Globus pallidus (tissue), 1 donor: Measurements from ENCODE around the gene CD8A.

Experiments
- DNase-seq: peaks from one replicate; pipeline ENCODE4 v3.0.0-alpha.2; 2015; ENCODE audit warnings: low spot score

CD8A gene

DNA sequence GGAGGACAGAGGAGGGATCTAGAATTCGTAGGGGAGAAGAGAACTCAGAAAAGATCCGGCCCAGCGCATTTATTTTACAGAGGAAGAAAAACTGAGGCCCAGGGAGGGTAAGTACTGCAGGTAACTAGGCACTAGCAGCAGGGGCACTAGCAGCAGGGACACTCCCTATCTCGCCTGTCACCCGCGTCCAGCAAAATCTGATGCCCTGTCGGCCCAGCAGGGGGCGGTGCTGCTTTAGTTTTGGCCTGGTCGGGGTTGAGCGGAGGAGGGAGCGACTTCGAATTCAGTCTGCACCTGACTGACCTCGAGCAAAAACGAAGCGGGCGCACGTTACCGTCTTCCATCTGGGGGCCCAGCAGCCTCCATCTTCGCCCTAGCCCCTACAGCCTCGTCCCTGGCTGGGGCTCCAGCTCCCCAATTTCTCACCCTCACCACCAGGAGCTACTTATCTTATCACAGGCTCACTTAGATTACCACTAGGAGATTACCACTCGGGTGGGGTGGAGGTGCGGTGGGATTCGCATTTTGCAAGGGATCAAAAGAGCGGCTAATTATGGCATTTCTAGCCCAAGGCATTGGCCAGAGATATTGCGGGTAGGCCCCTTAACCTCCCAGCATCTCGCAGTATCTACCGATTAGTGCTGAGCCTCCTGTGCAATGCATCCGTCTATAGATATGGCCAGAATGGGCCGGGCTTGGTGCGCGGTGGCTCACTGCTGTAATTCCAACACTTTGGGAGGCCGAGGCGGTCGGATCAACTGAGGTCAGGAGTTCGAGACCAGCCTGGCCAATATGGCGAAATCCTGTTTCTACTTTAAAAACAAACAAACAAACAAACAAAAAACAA, 17.8 kb upstream of the CD8A start:
- peak; percentile 73 for DNase-seq

DNA sequence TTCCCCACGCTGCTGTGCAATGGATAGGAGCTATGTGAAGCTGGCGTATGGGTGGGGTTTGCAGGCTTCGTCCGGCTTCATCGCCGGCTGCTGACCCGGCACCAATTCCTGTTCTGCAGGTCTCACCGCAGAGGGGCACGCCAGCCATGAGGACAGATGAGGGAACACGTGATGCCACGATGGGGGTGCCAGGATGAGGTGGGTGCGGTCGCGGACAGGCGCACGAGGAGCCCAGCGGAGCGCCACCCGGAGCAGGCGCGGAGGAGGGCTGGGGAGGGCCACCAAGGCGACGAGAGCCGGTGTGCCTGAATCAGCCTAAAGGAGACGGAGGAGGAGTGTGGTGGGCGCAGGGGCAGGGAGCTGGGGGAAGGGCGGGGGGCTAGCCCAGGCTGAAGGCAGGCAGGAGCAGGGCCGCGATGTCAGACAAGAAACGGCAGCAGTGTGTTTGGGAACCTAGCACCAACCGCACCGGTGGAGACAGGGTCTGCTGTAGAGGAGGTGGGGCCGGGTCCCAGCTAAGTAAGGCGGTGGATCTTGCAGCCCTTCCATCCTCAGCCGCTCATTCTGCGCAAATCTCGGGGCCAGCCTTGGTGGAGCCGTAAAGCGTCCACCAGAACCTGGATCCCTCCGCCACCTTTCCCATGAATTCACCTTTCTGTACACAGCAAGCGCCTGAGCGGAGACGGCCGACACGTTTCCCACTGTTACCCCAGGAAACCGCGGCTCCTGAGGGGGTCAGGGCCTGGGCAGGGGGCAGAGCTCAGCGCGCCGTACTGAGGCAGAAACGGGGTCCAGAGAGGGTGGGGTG, 17.0 kb upstream of the CD8A start:
- DNase-seq: no peak

DNA sequence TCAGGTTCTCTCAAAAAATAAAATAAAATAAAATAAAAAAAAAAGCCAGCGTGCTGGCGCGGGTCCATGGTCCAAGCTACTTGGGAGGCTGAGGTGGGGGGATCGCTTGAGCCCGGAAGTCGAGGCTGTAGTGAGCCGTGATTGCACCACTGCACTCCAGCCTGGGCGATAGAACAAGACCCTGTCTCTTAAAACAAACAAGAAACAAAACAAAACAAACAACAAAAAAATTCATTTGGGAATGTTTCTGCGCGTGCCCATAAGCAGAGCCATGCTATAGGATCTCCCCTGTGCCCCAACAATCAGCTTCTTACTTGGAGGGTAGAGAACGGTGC, 16.4 kb upstream of the CD8A start:
- no peak for DNase-seq

DNA sequence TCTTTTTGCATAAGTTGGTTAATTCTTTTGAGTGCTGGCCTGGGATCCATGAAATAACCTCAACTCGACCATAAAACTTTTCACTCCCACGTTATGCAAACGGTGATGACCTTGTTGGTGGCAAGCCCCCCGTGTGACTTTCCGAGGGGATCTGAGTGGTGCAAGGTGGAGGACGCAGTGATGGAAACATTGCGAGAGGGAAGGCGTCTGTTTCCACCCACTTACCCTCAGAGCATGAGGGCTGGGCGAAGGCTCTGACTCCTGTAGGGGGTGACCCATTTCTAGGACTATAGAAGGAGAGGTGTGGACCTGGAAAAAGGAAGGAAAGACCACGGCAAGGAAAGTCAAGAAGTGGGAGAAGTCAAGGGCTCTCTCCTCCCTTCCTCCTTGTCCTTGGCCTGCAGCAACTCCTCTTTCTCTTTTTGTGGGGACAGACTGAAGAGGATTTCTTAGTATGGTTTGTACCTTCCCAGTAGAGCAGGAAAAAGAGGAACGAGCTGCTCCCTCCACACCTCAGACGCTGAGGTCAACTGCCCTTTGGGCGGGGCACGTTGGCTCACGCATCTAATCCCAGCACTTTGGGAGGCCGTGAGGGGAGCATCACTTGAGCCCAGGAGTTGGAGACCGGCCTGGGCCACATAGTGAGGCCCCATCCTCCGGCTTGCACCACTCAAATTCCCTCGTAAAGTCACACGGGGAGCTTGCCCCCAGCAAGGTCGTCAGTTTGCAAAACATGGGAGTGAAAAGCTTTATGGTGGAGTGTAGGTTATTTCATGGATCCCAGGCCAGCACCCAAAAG, 15.5 kb upstream of the CD8A start:
- no peak for DNase-seq

DNA sequence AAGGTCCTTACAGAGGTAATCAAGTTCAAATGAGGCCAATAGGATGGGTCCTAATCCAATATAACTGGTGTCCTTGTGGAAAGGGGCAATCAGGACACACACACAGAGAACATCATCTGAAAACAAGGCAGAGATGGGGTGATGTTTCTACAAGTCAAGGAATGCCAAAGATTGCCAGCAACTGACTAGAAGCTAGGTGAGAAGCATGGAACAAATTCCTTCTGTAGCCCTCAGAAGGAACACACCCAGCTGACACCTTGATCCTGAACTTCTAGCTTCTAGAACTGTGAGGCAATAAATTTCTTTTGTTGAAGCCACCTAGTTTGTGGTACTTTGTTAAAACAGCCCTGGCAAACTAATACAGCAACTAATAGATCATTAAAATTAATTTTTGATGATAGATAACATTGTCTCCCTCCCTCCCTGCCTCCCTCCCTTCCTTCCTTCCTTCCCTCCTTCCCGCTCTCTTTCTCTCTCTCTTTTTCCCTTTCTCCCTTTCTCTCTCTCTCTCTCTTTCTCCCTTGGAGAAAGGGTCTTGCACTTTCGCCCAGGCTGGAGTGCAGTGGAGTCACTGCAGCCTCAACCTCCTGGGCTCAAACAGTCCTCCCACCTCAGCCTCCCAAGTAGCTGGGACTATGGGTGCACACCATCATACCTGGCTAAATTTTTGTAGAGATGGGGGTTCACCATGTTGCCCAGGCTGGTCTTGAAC, 10.3 kb upstream of the CD8A start:
- DNase-seq: no peak

DNA sequence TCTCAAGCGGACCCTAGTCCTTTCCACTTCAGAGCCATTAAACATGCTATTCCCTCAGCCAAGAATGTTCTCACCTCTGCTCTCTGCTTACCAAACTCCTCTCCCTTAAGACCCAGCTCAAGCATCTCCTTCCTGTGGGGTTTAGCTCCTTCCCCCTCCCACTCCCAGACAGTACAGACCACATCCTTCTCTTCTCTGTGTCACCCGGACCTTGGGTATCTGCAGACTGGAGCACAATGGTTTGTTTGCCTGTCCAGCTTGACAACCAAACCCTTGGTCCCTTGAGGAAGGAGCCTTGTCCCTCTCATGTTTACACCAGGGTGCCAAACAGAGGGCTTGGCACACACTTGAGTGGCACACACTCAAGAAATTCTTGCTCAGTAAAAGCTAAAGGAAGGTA, 4.1 kb upstream of the CD8A start:
- DNase-seq: no peak

DNA sequence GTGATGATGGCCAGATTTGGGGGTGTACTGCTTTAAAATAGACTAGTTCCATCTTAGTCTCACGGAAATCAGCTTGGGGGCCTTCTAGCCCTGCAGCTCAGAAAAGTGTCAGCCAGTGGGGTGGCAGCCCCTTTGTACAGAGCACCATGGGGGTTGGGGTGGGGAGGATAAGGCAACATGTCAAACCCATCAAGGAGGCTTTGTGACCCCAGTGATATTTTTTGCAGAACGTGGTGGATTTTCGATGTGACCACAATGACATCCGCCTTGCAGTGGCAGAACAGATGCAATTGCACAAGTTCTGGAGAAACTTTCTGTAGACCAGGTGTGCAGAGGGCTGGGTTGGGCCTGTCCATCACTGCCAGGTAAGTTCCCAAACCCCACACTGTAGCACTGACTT, 3.0 kb upstream of the CD8A start:
- DNase-seq: no peak

DNA sequence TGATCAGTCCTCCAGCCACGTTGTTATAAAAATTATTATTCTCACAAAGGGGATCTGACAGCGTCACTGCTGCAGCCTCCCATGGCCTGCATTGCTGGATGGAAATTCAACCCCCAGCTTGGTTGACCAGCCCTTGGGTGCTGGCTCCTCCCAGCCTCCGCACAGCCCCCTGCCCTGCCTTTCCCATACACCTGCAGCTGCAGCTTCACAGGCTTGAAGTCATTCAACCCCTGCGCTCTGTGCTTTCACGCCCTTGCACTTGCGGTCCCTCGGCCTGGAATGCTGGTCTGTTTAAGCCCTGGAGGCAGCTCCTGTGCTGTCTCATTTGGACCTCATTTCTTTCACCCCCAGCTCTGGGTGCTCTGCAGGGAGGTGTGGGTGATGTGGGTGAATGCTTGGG, 860 bp upstream of the CD8A start:
- no peak for DNase-seq

DNA sequence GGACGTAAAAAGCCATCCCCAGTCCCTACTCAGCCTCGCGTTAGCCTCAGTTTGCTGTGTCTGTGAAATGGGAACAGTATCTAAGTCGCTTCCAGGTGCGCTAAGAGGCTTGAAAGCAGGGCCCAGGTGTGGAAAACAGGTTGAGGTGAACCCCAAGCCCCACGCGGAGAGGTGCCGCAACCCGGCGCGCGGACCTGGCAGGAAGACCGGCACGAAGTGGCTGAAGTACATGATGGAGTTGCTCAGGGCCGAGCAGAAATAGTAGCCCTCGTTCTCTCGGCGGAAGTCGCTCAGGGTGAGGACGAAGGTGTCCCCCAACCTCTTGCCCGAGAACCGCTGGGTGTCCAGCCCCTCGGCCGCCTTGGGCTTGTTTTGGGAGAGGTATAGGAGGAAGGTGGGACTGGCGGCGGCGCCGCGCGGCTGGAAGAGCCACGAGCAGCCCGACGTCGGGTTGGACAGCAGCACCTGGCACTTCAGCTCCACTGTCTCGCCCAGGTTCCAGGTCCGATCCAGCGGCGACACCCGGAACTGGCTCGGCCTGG, 508 bp downstream of the CD8A start:
- no peak for DNase-seq

DNA sequence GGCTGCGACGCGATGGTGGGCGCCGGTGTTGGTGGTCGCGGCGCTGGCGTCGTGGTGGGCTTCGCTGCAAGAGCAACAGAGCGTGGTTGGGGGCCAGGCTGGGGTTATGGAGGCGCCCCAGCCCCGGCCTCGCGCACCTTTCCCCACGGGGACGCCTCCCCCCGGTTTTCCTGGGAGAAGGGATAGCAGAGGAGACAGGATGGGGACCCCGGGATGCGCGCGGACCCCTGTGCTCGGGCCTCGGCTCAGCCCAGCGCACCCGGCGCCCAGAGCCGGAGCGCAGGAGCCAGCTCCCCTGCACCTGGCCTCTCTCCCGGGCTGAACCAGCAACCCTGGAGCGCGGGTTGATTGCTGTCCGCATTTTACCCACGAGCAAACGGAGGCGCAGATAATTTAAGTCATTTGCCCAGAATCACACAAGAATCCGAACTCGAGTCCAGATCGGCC, 1.0 kb downstream of the CD8A start:
- no peak for DNase-seq

DNA sequence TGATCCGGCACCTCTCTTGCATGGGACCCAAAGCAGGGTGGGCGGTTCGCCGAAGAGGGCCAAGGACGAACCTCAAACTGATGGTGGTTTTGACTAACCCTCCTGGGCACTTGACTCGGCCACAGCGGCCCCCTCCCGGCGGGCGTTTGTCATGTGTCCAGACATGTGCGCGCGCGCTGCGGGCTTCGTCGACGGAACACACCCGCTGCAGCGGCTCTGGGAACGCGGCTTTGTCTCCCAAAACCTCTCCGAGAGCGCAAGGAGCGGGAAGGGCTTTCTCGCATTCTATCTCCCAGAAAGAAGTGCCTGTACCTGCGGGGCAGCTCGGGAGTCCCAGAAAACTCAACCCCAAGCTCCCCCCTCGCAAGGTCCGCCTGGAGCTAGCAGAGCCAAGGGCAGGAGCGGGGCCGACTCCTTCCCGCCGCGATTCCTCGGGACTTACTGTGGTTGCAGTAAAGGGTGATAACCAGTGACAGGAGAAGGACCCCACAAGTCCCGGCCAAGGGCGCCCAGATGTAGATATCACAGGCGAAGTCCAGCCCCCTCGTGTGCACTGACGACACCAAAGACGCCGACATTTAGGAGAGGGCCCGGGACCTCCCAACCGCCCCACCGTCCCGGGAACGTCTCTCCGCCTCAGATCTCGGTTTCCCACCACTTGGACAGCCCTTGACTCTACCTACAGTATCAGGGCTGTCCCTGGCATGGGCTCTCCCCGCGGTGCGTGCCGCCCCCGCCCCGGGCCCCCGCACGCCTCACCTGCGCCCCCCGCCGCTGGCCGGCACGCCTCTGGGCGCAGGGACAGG, 1.6 kb downstream of the CD8A start:
- no peak for DNase-seq

DNA sequence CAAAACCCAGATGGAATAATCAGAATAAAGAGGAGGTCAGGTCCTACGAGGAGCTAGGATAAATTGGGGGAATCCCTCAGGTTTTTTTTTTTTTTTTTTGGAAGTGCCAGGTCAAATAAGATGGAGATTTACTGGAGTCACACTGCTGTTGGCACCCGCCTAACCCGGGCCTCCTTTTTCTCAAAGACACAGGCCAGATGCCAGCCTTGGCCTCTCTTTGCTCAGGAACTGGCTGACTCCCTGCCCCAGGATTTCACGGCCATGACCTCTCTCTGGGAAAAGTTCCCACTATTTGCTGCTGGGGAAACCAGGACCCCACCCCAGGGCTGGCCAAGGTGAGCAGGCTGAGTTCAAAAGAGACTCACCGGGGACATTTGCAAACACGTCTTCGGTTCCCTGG, 2.5 kb downstream of the CD8A start:
- DNase-seq: peak; percentile 36

DNA sequence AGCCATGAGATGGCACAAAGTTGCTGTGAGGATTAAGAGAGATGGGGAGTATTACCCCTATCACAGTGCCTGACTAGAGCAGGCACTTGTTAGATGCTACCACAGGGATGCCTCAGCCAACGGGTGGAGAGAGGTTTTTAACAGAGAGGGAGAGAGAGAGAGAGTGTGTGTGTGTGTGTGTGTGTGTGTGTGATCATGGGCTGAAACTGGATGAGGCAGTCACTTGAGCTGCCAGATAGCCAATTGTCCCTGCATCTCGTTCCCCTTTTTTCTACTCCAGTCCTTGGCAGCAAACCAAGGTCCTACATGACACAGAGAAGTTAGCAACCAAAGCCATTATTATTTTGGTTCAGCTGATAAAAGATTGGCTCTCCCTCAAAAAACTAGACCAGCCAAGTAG, 3.0 kb downstream of the CD8A start:
- peak; percentile 53 for DNase-seq

DNA sequence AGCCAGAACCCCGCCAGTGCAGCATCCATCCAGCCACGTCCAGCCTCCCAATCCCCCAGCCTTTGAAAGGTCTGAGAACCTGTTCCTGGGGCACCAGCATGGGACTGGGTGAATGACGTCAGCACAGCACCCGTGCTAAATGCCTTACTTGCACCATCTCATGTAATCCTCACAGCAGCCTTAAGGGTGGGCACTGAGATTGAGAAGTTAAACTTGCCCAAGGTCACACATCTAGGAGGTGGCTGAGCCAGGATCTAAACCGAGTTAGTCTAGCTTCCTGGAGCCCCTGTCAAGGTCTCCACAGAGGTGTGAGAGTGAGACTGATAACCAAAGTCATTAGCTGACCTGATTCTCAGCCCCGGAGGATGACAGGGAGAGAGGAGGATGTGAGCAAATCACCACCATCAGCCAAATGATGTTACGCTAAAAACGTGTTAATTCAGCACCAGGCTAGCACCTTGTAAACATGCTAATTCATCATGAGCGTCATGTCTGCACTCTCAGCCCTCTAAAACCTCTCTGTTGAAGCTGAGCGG, 4.6 kb downstream of the CD8A start:
- DNase-seq: no peak

DNA sequence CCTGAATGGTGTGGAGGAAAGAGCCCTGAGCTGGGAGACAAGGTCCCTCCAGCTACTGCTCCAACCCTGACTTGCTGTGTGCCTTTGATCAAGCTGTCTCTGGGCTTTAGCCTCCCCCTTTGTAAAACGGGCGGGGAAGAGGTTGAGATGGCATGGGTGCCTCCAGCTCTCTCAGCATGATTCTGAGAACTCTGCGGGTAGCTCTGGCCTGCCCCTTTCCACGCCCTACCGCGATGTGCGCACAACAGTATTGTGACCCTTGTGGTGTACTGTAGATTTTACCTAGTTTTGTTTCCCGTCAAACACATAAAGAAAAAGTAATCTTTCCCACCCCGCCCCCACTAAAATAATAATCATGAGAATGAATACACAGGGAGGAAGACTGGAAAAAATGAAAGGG, 5.3 kb downstream of the CD8A start:
- no peak for DNase-seq

DNA sequence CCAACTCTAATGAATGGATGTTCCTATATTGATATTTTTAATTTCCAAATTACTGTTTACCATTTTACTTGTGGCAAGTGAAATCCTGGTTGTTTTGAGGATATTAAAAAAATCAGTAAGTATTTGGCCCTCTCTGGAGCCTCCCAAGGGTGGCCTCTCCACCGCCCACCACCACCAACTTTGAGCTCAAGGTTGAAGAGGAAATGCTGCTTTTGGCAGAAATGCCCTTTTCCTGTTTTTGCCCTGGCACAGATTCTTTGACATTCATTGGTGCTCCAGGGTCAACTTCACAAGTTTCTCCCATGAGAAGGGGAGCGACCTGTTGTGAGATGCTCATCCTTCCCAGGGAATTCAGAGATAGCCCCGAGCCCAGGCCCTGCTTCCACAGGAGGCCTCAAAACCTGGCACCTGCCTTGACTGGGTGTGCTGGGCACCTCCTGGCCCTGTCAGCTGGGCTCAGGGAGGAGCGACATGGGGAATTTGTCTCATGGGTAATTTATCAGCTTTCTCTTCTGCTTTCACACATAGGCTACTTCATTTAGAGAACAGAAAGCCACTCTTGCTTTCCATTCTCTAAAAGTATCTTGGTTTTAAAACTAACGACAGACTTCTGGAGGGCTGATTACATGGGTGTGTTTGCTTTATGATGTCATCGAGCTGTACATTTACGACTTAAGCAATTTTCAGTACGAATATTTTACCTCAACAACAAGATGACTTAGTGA, 6.9 kb downstream of the CD8A start:
- no peak for DNase-seq

DNA sequence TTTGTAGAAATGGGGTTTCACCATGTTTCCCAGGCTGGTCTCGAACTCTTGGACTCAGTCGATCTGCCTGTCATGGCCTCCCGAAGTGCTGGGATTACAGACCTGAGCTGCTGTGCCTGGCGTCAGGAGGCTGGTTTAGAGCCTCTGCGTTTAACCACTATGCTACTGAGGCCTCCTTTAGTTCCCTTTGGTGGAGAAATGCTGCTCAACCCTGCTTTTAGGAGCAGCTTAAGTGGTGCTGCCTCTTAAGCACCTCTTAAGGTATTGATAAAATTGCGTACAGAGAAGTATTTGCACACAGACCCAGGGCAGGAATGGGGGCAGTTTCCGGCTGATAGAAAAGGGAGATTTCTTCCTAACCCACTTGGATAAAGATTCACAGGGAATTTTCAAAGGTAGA, 8.0 kb downstream of the CD8A start:
- no peak for DNase-seq

DNA sequence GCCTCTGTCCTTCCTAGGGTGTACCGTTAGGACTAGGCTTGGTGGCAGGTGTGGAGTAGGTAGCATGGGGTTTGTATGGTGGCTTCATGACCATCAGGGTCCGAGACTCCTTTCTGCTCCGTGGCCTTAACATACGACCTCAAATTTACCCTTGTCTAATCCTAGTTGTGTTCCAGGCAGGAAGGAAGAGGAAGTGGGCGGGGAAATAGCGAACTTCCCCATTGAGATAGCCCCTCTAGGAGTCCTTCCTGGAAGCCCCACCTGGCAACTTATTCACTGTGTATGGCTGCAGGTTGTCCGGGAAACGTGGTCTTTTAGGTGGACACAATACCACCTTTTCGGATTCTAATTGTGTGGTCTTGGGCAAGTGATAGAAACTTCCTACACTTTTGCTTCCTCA, 9.3 kb downstream of the CD8A start:
- no peak for DNase-seq

DNA sequence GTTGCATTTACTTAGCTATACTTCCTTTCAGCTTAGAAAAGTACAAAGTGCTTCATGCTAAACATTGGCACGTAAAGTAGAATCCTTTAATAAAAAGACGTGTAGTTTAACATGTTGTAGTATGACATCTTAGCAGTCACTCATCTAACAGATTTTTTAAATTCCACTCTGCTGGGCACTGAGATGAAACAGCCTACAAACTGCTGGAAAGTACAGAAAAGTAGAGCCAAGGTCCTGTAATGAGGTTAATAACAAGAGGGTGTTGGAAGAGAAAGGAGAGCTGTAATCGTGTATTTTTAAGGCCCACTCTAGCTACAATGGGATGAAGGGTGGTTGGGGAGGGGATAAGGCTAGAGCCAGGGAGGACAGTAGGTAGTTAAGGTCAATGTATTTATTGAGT, 10.7 kb downstream of the CD8A start:
- DNase-seq: no peak

DNA sequence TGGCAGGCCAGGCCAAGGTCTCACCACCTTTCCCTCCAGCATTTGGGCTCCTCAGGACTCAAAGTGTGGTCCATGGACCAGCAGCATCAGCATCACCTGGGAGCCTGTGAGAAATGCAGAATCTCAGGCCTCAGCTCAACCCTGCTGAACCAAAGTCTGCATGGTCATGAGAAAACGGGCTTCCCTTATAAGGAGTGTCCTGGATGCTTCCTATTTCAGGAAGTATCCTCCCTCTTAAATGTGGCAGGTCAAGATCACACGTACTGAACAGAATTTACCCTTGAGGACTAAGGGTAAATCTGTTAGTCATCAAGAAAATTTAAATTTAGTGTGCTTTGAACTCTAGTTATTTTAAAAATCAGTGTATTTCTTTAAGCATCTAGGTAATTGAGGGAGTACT, 11.8 kb downstream of the CD8A start:
- no peak for DNase-seq
